Panc1 (cell line): ENCODE measurements around the gene RASSF8. TPM values are rescaled to one million over a fixed set of nuclear protein-coding genes. Genes with fewer than 3 reads are reported as not detected.
A peak's percentile ranks its signal among the peaks of the same experiment; 100 is the strongest.

Source experiments
- ATAC-seq: fragments of 200-7000 bp; cut with Tn5 transposase; 2 replicates; pipeline ENCODE4 v1.9.1; 2020; ENCODE audit warnings: mild to moderate bottlenecking, moderate library complexity
- BruUV-seq: library from RNA; stranded (reverse); fragments of 400-500 nt; replicated peaks from 2 replicates; lab custom pipeline; 2021; lab: Mats Ljungman, UMichigan
- CTCF ChIA-PET: fragments of 300-600 bp; sonication (Branson Sonifier 250); formaldehyde crosslinking; loops from one replicate; lab custom pipeline; 2022; ENCODE audit warnings: antibody characterized with exemption; lab: Charles Lee
- POLR2A ChIA-PET: fragments of 300-600 bp; sonication (Branson Sonifier 250); formaldehyde crosslinking; loops from one replicate; lab custom pipeline; 2022; ENCODE audit warnings: antibody characterized with exemption; lab: Charles Lee
- DNase-seq: peaks from one replicate; pipeline ENCODE4 v3.0.0-alpha.2; 2010; ENCODE audit warnings: low read depth, low spot score
- H3K27ac ChIP-seq: 2 replicates; pipeline ENCODE4 v1.5.1; 2011; ENCODE audit warnings: mild to moderate bottlenecking, low read length, inconsistent platforms
- H3K27me3 ChIP-seq: fragments of 200-500 bp; sonication (Bioruptor generic); 2 replicates; pipeline ENCODE4 v1.6.0; 2014; ENCODE audit warnings: low read length, inconsistent platforms; ENCODE audit not compliant: control insufficient read depth, insufficient read depth
- H3K36me3 ChIP-seq: fragments of 200-500 bp; sonication (Bioruptor generic); 2 replicates; pipeline ENCODE4 v1.5.1; 2014; ENCODE audit warnings: inconsistent platforms, mild to moderate bottlenecking, low read length, moderate library complexity; ENCODE audit not compliant: control insufficient read depth, insufficient read depth
- H3K4me1 ChIP-seq: 2 replicates; pipeline ENCODE4 v1.5.1; 2011; ENCODE audit warnings: inconsistent platforms, mild to moderate bottlenecking, low read length, moderate library complexity; ENCODE audit not compliant: control insufficient read depth, insufficient read depth
- H3K4me3 ChIP-seq, 2 experiments: 2 replicates each; pipeline ENCODE4 v1.5.1; 2011 to 2012; ENCODE audit warnings: low read depth in 2 of 2, low read length in 2 of 2, mild to moderate bottlenecking in 2 of 2, inconsistent platforms in 1 of 2, moderate library complexity in 1 of 2
- H3K9me3 ChIP-seq: fragments of 200-500 bp; sonication (Bioruptor generic); 2 replicates; pipeline ENCODE4 v1.5.1; 2014; ENCODE audit warnings: low read depth, mild to moderate bottlenecking, inconsistent platforms, low read length, moderate library complexity; ENCODE audit not compliant: control insufficient read depth, insufficient read depth
- POLR2AphosphoS5 ChIP-seq: IDR thresholded peaks from 2 replicates; pipeline ENCODE4 v1.6.1; 2012; ENCODE audit warnings: mild to moderate bottlenecking, low read depth, low read length, moderate library complexity
- TCF7L2 ChIP-seq: IDR thresholded peaks from 2 replicates; pipeline ENCODE4 v1.6.1; 2011; ENCODE audit warnings: mild to moderate bottlenecking, low read depth, low read length, inconsistent platforms
- in situ Hi-C: cut with HindIII; loops from 2 replicates; pipeline ENCODE4 v1.10.0; 2016; ENCODE audit warnings: low sequenced_read_pairs, low pct_unique_long_range_greater_than_20kb
- intact Hi-C: fragments of 100-400 bp; cut with micrococcal nuclease; formaldehyde crosslinking; loops from one replicate; pipeline ENCODE4 v1.10.0; 2022; ENCODE audit not compliant: unreplicated experiment
- total RNA-seq: library from RNA; stranded (reverse); gene quantifications from one replicate; pipeline ENCODE4 v1.2.1, GENCODE V29; 2021; ENCODE audit not compliant: unreplicated experiment
- TF ChIP-seq, protein P1 (sequence below), 2 experiments: IDR thresholded peaks; 2 replicates each; pipeline ENCODE4 v1.6.1; 2011 to 2012; ENCODE audit warnings: low read depth in 2 of 2, control low read depth in 1 of 2, low read length in 1 of 2, mild to moderate bottlenecking in 1 of 2, moderate library complexity in 1 of 2; ENCODE audit not compliant: insufficient read depth in 1 of 2

Gene RASSF8
- total RNA-seq, 1 experiment from 2014 or later, result 103 TPM

- POLR2A ChIA-PET, result interaction anchor here (0.9 kb wide), 1 partner anchor 146 kb away, joined by 3 read pairs; no protein-coding TSS in a partner anchor
- H3K4me3 ChIP-seq, result no peak overlapping the region
These were observed 169.7 kb downstream of the RASSF8 start for GRCh38 chr12:26128168-26128567.

More at GRCh38 chr12:26128168-26128567, 169.7 kb downstream of the RASSF8 start:
- ATAC-seq (no peak), DNase-seq (no peak)
- TF ChIP-seq POLR2AphosphoS5, result no peak
- TF ChIP-seq, protein P1, sequence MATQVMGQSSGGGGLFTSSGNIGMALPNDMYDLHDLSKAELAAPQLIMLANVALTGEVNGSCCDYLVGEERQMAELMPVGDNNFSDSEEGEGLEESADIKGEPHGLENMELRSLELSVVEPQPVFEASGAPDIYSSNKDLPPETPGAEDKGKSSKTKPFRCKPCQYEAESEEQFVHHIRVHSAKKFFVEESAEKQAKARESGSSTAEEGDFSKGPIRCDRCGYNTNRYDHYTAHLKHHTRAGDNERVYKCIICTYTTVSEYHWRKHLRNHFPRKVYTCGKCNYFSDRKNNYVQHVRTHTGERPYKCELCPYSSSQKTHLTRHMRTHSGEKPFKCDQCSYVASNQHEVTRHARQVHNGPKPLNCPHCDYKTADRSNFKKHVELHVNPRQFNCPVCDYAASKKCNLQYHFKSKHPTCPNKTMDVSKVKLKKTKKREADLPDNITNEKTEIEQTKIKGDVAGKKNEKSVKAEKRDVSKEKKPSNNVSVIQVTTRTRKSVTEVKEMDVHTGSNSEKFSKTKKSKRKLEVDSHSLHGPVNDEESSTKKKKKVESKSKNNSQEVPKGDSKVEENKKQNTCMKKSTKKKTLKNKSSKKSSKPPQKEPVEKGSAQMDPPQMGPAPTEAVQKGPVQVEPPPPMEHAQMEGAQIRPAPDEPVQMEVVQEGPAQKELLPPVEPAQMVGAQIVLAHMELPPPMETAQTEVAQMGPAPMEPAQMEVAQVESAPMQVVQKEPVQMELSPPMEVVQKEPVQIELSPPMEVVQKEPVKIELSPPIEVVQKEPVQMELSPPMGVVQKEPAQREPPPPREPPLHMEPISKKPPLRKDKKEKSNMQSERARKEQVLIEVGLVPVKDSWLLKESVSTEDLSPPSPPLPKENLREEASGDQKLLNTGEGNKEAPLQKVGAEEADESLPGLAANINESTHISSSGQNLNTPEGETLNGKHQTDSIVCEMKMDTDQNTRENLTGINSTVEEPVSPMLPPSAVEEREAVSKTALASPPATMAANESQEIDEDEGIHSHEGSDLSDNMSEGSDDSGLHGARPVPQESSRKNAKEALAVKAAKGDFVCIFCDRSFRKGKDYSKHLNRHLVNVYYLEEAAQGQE (IDR thresholded peaks at IDR 0.05; ENCODE audit: insufficient read depth in 1 of 2, low read depth in 2 of 2, low read length in 1 of 2), result no peak
- TF ChIP-seq TCF7L2, result no peak
- Histone ChIP-seq H3K9me3 (no peaks in the 10 kb centered on the region), H3K4me1 (peaks cover 28% of the 10 kb centered on the region), H3K27me3 (peaks cover 5% of the 10 kb centered on the region; the same call in 1 of the 2 replicates), H3K27ac (peak overlapping the region; percentile 100; the same call in 1 of the 2 replicates), H3K36me3 (no peaks in the 10 kb centered on the region)
- in situ Hi-C loops, result no loop called here
- intact Hi-C loops, result no loop called here
- CTCF ChIA-PET, result interaction anchor here (0.7 kb wide), 1 partner anchor 30 kb away, joined by 3 read pairs; no protein-coding TSS in a partner anchor
- BruUV-seq, result no TSS peak

Other genes with a start within 250 kb of the RASSF8 start
- gene BHLHE41, start 166.4 kb downstream of the RASSF8 start, total RNA-seq, result 147 TPM
- gene SSPN, start 236.9 kb downstream of the RASSF8 start, total RNA-seq, result 23.4 TPM